ENCODE results near the gene LDHB. TPM values are rescaled to one million over a fixed set of nuclear protein-coding genes. Genes with fewer than 3 reads are reported as not detected.
"Not testable (repeated sequence)": the region's sequence is repeated elsewhere in the genome, so short reads cannot be mapped to it uniquely, and the experiment has no call there.

LDHB gene
- total RNA-seq, 8 experiments from 2014 or later: 653 to 1,054 (median 899) TPM

DNA sequence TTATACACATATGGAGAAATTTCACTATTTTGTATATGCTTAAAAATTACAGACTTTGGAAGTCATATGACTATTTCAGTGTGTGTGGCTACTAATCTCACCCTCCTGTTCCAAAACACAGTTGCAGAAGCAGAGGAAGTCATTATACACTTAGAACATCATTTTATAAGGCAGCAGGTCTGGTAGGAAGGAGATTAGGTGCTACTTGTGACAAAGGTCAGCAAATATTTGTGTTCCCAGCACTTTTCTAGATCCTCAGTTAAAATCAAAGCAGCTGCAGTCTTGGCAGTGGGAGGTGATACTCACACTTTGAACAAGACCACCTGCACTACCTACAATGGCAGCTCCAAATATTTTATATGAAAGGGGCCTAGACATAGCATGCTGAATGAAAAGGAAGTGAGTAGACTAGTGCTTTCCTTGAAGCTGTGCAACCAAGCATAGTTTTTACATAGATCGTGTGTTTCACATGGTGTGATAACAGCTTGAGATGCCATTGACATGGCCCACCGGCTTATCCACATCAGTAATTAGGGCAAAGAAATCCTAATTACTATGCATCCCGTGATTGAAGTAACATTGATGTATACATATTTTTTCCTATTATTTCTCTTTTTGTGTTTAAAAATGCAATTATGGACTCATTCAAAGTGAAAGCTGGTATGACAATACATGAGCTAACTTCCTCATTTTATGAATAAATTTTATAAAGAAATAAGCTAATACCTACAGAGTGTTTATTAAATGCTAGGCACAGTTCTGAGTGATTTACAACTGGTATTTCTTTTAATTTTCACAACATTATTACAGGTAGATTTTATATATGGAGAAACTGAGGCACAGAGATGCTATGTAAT, 58.3 kb downstream of the LDHB start:
- no peak for ATAC-seq (replicated peaks in 6 of 8)
- Histone ChIP-seq H3K4me3 (no peak overlapping the region), H3K27ac (no peak overlapping the region), H3K4me1 (replicated peaks in 1 of 2) (no peaks in the 10 kb centered on the region)
- WGBS, 10 experiments: 0 to 91% (median 72%) methylated on average over 1 to 3 of the region's 3 CpGs; no CpG with 5 or more reads in 1 of the 10 experiments
- in situ Hi-C loops (cut with MboI; ENCODE audit: low pct_unique_long_range_greater_than_20kb in 2 of 9, low sequenced_read_pairs in 9 of 9, unreplicated experiment in 9 of 9): no loop called here

GRCh38 chr12:21598651-21599050, 59.0 kb downstream of the LDHB start:
- H3K27ac ChIP-seq: no peak overlapping the region
- ATAC-seq (replicated peaks in 6 of 8): no peak
- H3K4me3 ChIP-seq: no peak overlapping the region
- H3K4me1 ChIP-seq (replicated peaks in 1 of 2): no peaks in the 10 kb centered on the region
- WGBS, 10 experiments: 27 to 93% (median 88%) methylated on average over 3 to 4 of the region's 4 CpGs; no CpG with 5 or more reads in 1 of the 10 experiments
- in situ Hi-C loops (cut with MboI; ENCODE audit: low pct_unique_long_range_greater_than_20kb in 2 of 9, low sequenced_read_pairs in 9 of 9, unreplicated experiment in 9 of 9): no loop called here

GRCh38 chr12:21595356-21595755, 62.3 kb downstream of the LDHB start:
- ATAC-seq (replicated peaks in 6 of 8); H3K4me1 ChIP-seq (replicated peaks in 1 of 2); in situ Hi-C loops (cut with MboI; ENCODE audit: low pct_unique_long_range_greater_than_20kb in 2 of 9, low sequenced_read_pairs in 9 of 9, unreplicated experiment in 9 of 9); H3K27ac ChIP-seq; H3K4me3 ChIP-seq: not testable (repeated sequence)

- in situ Hi-C loops (cut with MboI; ENCODE audit: low pct_unique_long_range_greater_than_20kb in 2 of 9, low sequenced_read_pairs in 9 of 9, unreplicated experiment in 9 of 9): no loop called here
- no peak overlapping the region for H3K4me3 ChIP-seq
- no peak overlapping the region for H3K27ac ChIP-seq
- no peaks in the 10 kb centered on the region for H3K4me1 ChIP-seq (replicated peaks in 1 of 2)
- WGBS, 10 experiments: 0 to 88% (median 61%) methylated on average over 1 to 3 of the region's 3 CpGs; no CpG with 5 or more reads in 1 of the 10 experiments
- ATAC-seq (replicated peaks in 6 of 8): no peak
Measured at GRCh38 chr12:21585485-21585884, 72.2 kb downstream of the LDHB start.

Other genes starting within 250 kb of the LDHB start
- 10 to 100 TPM in 7 of 8 experiments, 1 to 10 TPM in 1; 9.8 to 23.0 (median 15.9) TPM for gene PYROXD1, start 220.2 kb downstream of the LDHB start, total RNA-seq
- 10 to 100 TPM; 16.0 to 68.4 (median 26.0) TPM for gene RECQL, start 156.2 kb downstream of the LDHB start, total RNA-seq
- 10 to 100 TPM; 26.1 to 89.6 (median 45.6) TPM for gene GOLT1B, start 156.1 kb downstream of the LDHB start, total RNA-seq
- gene SPX, start 131.5 kb downstream of the LDHB start, total RNA-seq: 1 to 10 TPM in 1 of 8 experiments, under 1 TPM in 7; 0.17 to 3.4 (median 0.29) TPM
- under 1 TPM in 2 of 8 experiments, not detected in 6; 0.10 to 0.24 TPM for gene GYS2, start 53.0 kb downstream of the LDHB start, total RNA-seq
- gene KCNJ8, start 116.9 kb upstream of the LDHB start, total RNA-seq: 1 to 10 TPM in 3 of 8 experiments, under 1 TPM in 3, not detected in 2; 0.56 to 3.7 (median 1.1) TPM